ENCODE measurements around the gene KCNC1.

The KCNC1 gene

DNA sequence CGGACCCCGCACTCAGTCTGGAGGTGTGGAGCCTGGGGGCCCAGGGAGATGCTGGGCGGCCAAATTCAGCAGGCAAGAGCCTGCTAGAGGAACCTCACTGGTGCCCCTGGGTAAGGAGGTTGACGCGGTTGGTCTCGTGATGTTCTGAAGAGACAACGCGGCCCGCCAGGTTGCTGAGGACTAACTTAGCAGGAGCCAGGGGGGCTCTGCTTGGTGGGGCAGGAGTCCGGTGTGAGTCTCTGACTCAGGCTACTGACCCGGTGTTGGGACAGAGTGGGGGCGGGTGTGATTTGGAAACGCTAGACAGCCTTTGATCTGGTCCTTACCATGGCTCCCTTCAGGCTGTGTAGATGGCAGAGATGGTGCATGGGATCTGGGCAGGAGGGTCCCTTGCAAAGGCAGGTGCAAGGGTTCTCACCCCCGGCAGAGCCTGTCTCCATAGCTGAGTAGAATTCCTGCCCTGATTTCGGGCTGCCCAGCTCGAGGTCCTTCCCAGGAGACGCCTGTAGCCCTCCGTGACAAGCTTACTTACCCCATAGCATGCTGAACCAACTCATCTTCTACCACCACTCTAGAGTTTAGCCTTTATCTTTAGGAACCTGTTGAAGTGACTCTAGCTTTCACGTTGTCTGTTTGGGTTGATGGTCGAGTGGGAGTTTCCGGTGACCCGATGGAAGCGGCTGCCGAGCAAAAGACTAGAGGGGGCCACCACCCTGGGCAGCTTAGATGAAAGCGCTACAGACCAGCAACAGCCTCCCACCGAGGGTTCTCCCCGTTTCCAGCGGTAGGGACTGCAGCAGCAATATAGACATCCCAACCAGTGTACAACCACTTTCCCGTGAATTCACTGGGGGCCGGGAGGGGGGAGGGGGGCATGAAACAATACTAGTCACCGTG is 38.4 kb downstream of the KCNC1 start:
- TF ChIP-seq, protein P1, sequence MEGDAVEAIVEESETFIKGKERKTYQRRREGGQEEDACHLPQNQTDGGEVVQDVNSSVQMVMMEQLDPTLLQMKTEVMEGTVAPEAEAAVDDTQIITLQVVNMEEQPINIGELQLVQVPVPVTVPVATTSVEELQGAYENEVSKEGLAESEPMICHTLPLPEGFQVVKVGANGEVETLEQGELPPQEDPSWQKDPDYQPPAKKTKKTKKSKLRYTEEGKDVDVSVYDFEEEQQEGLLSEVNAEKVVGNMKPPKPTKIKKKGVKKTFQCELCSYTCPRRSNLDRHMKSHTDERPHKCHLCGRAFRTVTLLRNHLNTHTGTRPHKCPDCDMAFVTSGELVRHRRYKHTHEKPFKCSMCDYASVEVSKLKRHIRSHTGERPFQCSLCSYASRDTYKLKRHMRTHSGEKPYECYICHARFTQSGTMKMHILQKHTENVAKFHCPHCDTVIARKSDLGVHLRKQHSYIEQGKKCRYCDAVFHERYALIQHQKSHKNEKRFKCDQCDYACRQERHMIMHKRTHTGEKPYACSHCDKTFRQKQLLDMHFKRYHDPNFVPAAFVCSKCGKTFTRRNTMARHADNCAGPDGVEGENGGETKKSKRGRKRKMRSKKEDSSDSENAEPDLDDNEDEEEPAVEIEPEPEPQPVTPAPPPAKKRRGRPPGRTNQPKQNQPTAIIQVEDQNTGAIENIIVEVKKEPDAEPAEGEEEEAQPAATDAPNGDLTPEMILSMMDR (IDR thresholded peaks at IDR 0.05; ENCODE audit: low read length, missing control alignments) = no peak
- DNase-seq (ENCODE audit: low read depth) = no peak
- no peak overlapping the region for H3K4me3 ChIP-seq (replicated peaks; ENCODE audit: low read depth, low read length)

DNA sequence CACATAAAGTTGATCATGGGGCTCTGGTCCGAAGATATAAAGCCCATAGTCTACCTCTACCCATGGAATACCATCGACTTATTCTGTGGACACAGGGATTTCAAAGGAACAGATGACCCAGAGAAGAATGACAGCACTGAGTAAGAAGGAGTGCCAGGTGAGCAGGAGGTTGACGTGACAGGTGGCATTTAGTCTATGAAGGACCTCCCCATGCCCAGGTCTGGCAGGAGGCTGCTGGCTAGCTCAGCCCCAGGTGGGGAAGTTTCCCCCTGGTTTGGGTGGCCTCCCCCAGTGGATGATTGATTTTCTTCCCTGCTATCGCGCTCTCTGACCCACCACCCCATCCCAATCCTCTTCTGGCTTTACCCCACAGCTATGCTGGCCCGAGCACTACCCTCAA is 39.1 kb downstream of the KCNC1 start:
- TF ChIP-seq, protein P1 (IDR thresholded peaks at IDR 0.05; ENCODE audit: low read length, missing control alignments) = no peak
- DNase-seq (ENCODE audit: low read depth) = no peak
- H3K4me3 ChIP-seq (replicated peaks; ENCODE audit: low read depth, low read length) = no peak overlapping the region

DNA sequence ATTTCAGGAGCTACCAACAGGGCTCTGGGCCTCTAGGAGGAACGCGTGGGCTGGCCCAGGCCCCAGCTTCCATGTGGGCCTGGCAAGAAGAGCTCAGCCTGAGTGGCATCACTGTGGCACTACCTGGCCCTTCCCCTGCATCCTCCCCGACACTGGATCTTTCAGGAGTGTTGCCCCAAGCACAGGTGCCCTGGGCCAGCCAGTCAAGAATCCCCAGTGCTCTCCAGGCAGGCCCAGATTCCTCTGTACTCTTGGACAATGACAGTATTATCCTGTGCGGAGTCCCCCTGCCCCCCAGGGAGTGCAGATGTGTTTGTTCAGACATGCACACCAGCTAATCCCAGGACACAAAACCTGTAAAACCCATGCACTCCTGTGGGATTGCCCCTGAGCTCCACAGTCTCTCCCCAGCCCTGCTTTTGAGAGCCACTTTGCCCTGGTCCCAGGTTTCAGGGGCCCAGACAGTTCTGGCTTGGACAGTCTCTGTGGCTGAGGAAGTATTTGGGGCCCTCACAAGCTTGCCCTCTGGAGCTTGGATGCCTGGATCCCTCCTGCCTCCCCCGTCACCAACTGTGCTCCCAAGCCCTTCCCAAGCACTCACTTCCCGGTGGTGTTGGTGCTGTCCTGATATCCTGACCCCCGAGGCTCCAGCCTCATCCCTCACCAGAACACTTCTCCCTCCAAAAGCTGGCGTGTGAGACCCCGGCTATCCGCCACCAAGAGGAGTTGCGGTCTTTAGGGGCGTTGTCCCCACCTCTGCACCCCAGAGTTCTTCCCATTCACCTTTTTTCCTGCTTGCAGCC is 39.9 kb downstream of the KCNC1 start:
- DNase-seq (ENCODE audit: low read depth) = no peak
- TF ChIP-seq, protein P1 (IDR thresholded peaks at IDR 0.05; ENCODE audit: low read length, missing control alignments) = no peak
- H3K4me3 ChIP-seq (replicated peaks; ENCODE audit: low read depth, low read length) = no peak overlapping the region

DNA sequence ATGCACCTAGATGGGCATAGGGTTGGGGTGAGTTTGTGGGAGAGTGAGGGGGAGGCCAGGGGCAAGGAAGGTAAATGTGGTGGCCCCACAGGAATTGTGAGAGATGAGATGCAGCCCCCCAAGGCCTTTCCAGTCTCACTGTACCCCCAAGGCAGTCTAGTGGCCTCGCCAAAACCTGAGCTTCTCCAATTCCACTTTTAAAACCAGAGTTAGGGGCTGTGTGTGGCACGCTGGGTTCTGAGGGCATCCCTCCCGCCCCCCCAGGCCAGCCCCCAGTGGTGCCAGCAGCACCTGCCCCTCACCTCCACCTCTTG is 40.4 kb downstream of the KCNC1 start:
- TF ChIP-seq, protein P1 (IDR thresholded peaks at IDR 0.05; ENCODE audit: low read length, missing control alignments) = no peak
- no peak for DNase-seq (ENCODE audit: low read depth)
- no peak overlapping the region for H3K4me3 ChIP-seq (replicated peaks; ENCODE audit: low read depth, low read length)

DNA sequence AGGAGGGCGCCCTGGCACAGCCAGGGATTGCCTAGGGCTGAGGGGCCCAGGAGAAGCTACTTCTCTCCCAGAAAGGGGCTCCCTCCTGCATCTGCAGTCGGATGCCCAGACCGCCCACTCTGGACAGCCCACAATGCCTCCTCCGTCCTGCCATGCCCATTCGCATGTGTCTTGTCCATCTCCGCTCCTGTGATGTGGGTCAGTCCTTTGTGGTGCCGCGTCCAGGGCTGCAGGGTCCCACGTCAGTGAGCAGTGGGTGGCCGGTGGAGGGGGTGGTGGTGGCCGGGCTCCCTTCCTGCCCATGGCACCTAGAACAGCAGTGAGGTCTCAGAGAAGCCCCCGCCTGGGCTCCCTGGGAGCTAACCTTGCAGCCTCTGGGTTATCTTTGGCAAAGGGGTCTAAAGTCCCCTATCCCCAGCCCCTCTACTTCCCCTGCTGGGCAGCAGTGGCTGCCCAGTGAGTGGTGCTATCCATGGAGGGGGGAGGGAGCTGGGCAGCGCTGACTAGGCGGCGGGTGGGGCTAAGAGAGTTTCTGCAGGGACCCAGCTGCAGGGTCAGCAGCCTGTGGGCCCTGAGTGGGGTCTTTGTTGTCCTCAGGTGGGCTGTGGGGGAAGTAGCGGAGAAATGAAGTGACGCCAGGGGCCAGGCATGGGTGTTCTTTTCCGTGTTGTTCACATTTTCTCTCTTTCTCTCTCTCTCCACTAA is 41.1 kb downstream of the KCNC1 start:
- no peak overlapping the region for H3K4me3 ChIP-seq (replicated peaks; ENCODE audit: low read depth, low read length)
- TF ChIP-seq, protein P1 (IDR thresholded peaks at IDR 0.05; ENCODE audit: low read length, missing control alignments) = no peak
- no peak for DNase-seq (ENCODE audit: low read depth)

DNA sequence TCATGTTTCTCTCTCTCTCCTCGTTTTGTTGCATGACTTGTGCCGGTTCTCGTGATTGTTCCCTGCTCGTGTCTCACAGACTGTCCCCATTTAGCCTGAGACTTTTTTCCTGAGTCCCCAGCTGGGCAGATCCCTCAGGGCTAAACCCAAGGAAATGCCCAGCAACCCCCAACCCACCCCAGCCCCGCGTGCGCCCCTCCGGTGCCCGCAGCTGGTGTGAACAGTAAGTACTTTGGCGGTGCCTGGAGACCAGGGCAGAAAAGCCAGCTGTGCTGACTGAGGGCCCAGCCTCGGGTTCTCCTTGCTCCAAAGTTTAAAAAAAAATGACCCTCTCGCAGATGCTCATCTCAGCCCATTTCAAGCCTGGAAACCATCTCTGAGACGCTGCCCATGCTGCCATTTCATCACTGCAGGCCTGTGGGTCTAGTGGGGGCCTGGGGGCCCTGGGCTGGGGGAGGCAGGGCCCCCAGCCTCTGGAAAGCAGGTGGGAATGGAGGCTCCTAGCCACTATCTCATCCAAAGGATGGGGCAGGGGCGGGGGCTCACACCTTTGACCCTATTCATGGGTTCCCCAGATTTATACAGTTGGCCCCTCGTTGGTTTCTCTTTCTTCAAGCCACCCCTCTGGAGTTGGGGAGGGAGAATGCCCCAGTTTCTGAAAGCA is 41.8 kb downstream of the KCNC1 start:
- no peak overlapping the region for H3K4me3 ChIP-seq (replicated peaks; ENCODE audit: low read depth, low read length)

More for the DNA sequence above, 41.8 kb downstream of the KCNC1 start:
- TF ChIP-seq, protein P1 (IDR thresholded peaks at IDR 0.05; ENCODE audit: low read length, missing control alignments) = no peak
- DNase-seq (ENCODE audit: low read depth) = no peak
